HG03159 (cell line): Measurements from ENCODE around the gene LAMB1.
"Not testable (repeated sequence)": the region's sequence is repeated elsewhere in the genome, so short reads cannot be mapped to it uniquely, and the experiment has no call there.

Experiments
- ATAC-seq: cut with Tn5 transposase; IDR thresholded peaks from one replicate; pipeline ENCODE4 v1.9.1; 2021; ENCODE audit warnings: mild to moderate bottlenecking, moderate library complexity; ENCODE audit not compliant: unreplicated experiment

LAMB1 gene

DNA sequence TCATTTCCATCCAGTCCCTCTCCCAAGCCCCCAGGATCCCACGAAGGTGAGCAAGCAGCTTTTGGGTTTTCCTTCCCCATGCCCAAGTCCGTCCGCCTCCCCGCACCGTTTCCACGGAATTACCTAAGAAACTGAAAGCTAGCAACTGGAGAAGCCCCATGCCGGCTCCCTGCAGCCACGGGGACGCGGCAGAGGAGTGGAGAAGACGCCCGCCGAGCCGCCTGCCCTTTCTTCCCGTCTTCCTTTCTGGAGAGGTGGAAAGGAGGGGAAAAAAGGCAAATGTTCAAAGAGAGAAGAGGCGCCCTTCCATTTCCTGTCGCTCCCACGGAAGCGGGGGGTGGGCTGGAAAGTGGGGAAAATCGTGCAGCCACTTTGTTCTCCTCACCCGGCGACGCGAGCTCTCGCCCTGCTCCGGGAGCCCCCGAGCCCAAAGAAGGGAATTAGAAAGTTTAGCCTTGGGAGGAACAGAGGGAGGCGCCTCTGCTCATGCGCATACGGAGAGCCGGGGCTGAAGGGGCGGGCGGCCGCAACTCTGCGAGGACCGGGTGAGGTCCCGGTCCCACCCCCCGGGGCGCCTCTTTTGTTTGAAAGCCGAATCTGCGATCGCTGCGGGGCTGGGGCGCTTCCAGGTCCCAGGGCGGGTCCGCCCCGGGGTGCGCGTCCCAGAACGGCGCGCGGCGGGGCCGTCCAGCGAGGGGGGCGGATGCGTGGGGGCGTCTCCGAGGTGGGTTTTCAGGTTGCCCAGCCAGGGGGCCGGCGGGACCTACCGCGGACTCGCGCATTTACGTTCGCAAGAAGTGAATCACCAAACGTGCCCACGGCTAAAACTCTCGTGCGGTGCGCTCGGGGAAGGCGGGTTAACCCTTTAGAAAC lies at the start of gene LAMB1:
LAMB1 (minus strand) TSS at position 436 of the 873 bp plus-strand sequence; CDS start at position 160, 276 bp downstream.
- ATAC-seq = no peak

DNA sequence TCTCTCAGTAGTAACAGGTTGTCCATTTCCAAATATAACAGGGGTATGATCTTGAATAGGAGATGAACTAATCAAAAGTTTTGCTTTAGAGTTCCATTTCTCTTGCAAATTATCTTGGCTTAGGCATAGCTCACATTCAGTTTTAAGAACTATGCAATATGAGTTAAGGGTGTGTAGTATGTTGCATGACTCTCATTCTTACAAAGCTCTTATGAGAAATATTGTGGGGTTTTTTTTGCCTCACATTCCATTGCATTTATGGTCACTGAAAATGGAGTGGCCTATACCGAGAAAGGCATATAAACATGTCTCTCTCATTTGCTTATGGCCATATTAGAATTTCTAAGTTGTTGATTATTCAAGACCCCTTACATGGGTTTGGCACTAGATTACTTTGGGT lies 48.5 kb upstream of the LAMB1 start:
- no peak for ATAC-seq

DNA sequence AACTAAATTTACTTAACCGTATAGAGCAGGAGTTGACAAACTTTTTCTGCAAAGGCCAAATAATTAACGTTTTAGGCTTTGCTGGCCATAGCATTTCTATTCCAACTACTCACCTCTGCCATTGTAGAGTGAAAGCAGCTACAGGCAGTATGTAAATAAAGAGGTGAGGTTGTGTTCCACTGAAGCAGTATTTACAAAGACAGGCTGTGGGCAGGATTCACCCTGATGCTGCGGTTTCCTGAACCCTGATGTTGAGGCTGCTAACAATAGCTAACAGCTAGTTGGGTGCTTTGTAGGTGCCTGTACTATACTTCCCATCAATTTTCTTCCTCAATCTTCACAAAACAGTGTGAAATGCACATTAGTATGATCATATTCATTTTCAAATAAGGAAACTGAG lies 47.0 kb upstream of the LAMB1 start:
- peak; percentile 66 for ATAC-seq

DNA sequence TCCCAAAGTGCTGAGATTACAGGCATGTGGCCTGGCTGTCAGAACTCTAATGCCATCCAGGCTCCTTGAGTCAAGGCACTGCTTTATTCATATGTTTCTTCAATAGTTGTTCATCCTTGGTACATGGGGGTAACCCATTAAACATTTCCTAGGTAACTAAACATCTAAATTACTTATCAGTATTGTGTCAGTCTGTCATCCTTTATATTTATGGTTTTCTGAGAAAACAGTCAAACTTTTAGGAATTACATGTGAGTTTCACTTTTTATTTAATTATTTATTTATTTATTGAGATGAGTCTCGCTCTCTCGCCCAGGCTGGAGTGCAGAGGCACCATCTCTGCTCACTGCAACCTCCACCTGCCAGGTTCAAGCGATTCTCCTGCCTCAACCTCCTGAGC lies 45.5 kb upstream of the LAMB1 start:
- no peak for ATAC-seq

DNA sequence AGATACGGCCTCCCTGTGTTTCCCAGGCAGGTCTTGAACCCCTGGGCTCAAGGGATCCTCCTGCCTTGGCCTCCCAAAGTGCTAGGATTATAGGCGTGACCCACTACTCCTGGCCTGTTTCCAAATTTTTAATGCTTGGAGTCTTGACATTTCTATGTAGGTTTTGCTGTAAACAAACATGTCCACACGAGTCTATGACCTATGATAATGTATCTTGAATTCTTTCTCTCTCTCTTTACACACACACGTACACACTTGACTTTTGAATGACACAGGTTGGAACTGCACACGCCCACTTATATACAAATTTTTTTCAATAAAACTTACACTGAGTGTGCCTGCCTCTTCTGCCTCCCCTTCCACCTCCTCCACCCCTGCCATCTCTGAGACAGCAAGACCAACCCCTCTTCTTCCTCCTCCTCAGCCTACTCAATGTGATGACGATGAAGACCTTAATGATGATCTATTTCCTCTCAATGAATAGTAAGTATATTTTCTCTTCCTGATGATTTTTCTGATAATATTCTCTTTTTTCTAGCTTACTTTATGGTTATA lies 44.1 kb upstream of the LAMB1 start:
- ATAC-seq = no peak

DNA sequence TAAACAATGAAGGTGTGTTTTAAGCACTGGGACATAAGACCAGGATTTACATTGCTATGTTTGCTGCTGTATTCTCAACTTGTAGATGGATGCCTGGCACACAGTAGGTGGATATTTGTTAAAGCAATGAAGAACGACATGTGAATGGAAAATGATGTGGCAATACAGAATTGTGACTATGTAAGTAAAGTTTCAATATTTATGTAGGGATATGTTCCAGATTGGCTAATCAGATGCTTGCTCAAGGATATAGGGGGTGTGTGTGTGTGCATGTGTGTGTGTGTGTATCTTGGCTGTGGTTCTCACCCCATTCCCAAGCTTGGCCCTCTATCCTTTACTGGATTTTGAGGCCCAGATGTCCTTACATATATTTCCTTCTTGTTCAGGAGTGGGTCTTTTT lies 42.7 kb upstream of the LAMB1 start:
- no peak for ATAC-seq

DNA sequence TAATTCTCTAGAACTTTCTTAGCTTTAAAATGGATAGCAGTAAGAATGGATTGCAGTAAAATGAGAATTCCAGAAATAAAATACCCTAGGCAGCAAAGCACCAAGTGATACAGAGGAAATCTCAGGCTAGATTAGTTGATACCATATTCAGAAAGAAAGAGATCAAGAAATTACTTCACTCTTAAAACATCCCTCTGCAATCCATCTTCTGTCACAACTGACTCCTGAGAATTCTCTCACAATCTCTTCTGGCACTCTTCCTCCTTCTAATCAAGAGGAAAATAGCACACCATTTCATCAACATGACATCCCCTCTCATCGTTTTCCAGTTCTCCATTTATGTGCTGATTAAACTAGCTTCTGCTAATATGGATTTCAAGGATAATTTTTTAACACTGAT lies 42.2 kb upstream of the LAMB1 start:
- ATAC-seq = no peak

DNA sequence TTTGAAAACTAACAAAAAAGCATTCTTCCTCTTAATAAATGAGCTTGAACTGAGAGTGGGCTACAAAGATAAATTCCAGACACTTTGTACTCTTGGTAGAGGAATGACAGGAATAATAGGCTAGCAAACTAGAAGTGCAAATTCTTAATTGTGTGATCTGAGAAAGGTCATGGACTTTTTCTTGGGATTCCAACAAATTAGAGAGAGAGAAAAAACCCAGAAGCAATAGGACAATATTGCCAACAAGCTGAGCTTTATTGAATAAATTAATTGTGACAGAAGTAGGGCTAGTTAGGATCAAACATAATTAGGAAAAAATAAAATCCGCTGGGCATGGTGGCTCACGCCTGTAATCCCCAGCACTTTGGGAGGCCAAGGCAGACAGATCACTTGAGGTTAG lies 41.4 kb upstream of the LAMB1 start:
- no peak for ATAC-seq

DNA sequence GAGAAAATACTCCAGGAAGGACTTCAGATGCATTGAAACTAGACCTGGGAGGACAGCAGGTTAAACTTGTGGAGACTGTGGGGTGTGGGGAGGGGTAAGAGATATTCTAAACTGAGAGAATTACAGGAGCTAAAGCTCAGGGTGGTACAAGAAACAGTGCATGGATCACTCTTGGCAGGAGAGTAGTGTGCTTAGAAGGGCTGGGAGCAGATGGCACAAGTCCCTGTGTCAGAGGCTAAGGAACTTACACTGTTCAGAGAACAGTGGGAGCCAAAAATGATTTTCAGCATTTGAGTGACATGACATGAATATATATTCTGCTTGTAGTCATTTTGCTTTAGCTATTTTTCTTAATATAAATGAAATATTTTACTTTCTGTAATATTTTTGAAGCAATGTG lies 36.0 kb upstream of the LAMB1 start:
- no peak for ATAC-seq

DNA sequence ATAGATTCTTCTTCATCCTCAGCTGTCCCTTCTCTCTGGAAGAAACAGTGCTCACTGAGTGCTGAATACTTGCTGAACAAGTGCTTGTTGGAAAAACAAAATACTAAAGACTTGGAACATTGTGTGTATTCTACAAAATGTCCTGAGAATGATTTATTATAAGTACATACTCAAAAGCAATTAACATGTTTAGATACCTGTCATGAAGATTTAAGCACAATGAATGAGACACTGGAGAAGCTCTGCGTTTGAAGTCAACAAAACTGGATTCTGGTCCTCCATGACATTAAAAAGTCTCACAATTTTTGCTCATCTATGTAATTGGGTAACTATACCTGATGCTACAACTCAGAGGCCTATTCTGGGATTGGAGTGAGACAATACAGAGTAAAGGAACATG lies 34.8 kb upstream of the LAMB1 start:
- no peak for ATAC-seq

DNA sequence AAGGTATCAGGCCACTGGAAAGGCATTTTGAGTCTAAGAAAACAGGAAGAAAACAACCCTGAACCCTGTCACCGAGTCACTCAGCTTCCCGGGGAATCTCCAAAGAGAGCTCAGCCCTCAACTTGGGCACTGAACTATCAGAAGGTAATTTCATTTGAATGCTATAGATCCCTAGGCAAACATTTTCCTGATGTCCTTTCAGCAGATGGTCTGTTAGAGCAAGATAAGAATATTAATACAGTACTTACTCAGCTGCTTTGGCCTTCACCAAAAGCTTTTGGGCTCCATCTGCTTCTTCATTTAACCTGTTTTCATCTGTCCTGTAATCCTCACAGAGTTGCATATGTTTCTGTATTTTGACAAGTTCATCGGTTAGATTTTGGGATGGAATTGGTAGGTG lies 34.2 kb upstream of the LAMB1 start:
- ATAC-seq = no peak

DNA sequence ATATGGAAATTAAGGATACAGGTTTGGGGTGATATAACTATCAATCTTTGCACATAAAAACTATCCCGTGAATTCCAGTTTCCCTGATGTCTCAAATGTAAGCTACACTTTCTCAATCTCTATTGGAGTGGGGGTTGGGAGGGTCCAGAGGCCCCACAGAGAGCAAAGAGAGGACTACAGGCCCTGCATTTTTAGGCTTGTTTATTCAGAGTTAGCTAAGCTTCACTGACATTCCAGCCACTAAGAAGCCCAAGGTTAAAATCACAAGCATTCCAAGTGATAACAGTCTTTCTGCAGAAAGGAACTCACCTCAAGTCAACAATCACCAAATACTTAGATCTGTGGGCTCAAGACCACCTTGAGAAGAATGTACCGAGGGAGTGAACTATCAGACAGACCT lies 31.6 kb upstream of the LAMB1 start:
- ATAC-seq = no peak

DNA sequence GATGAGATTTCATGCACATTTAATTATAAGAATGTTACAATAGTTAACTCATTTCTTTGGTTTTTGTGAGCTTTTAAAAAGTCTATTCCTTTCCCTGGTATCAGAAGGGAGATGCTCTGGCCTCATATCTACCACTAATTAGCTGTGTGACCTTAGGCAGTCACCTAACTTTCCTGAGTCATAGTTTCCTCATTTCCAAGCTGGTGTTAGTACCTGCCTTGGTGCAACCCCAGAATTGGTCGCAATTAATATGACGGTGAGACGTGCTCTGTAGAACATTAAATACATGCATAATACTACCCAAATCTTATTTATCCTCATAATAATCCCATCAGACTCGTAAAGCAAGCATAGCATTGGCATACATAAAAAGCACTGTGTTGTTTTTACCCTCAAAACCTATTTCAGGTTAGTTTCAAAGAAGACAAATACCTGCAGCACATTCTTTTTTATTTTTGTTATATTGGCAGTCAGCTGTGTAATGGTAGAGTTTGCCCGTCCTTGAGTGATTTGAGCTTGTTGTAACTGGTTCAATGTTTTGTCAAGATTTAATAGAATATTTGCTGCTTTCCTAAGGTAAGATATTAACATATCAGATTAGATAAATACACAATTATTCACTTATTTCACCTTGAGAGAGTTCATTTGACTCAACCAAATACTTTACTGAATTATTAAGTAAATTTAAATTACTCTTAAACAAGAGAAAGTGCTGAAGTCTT lies 31.0 kb upstream of the LAMB1 start:
- ATAC-seq = no peak

DNA sequence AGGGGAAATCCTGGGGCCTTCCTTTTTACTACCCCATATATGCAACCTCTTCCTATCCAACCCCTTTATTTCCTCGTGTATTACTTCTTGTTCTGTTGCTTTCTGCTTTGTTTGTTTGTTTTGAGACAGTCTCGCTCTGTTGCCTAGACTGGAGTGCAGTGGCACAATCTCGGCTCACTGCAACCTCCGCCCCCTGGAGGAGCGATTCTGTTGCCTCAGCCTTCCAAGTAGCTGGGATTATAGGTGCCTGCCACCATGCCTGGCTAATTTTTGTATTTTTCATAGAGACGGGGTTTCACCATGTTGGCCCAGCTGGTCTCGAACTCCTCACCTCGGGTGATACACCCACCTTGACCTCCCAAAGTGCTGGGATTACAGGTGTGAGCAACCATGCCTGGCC lies 30.3 kb upstream of the LAMB1 start:
- not testable (repeated sequence) for ATAC-seq

DNA sequence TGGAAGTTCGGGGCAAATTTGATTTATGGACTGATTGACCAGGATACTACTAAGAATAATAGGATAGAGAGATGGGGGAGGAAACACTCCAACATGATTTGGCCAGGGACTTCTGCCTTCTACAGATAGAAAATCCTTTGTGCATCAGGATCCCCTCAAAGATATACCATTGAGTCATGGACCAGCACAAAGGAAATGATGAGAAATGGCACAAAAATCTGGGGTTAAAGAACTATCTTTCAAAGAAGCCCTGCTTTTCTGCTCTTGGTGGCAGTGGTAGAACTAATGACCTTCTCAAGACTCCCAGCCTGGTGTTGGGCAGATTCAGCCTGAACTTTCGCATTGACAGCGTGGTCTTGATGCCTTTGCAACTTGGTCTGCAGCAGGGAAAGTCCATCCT lies 27.6 kb upstream of the LAMB1 start:
- no peak for ATAC-seq

DNA sequence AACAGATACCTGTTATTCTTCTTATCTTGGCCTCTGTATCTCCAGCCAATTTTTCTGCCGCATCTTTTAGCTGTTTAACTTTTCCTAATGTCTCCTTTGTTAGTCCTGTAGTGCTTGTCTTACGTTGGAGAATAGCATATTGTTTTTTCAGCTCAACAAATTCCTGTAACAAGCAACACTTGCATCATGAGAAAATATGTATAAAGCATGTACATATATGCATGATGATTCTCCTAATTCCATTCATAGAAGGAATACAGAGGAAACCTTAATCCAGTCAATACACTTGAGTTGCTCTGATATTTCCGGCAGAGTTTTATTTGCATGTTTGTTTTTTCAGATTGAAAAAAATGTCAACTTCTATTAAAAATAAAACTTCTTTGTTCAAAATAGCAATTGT lies 26.1 kb upstream of the LAMB1 start:
- ATAC-seq = no peak

DNA sequence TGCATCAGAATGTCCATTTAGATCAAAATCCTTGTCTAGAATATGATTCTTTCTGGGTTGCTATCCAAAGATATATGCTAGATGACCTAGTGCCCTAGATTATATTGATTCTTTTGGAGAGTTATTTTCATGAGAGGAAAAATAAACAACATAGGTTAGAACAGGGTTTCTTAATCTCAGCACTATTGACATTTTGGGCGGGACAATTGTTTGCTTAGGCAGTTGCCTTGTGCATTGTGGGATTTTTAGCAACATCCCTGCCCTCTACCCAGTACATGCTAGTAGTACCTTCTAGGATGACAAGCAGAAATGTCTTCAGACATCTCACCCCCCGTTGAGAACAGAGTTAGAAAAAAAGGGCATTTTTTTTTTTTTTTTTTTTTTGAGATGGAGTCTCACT lies 25.1 kb upstream of the LAMB1 start:
- no peak for ATAC-seq

DNA sequence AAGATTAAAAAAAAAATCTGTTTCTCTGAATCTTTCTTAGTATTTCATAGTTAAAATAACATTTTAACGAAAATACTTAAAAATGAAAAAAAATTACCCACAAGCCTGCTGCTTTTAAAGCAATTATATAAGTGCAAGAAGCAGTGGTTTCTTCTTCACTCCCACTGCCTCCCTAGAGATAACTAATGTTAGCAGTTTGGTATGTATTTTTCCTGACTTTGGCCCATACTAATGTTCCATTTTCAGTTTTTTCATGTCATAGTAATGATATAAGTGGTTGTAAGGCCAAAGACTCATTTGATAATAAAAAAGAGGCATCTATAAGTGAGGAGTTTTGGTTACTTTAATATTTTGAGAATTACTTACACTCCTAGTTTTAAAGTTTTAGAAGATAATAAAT lies 24.3 kb upstream of the LAMB1 start:
- no peak for ATAC-seq

DNA sequence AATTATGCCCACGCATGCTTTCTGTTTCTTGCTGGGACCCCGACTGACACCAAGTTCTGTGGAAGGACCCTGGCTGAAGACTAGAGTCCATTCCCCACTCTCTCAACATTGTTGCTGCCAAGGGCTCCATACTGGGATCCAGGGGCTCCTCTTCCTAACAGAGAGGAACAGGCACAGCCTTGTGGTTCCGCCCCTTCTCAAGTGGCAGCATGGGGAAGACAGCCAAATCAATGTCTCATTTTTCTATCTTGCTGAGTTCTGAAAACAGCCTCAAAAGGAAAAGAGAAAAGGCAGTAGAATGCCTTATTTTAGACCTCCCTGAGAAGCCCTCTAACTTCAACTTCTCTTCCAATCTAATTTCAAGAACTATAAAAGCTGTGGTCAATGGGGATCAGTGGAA lies 23.7 kb upstream of the LAMB1 start:
- ATAC-seq = no peak

DNA sequence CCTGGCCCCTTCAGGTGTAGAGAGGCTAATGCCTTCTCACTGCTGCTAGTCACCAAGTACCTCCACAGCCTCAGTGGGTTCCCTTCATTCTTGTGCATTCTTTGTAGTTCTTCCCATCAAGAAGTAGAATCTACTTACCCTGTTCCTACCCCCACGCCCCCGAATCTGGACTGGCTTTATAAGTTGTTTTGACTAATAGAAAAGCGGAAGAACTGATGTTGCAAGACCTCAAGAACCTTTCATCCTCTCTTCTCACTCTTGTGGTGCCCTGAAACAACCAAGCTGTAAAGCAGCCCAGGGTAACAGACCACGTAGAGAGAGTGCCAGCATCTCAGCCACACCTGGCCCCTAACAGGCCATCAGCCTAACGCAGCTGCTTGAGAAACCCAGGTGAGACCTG lies 23.2 kb upstream of the LAMB1 start:
- ATAC-seq = no peak

DNA sequence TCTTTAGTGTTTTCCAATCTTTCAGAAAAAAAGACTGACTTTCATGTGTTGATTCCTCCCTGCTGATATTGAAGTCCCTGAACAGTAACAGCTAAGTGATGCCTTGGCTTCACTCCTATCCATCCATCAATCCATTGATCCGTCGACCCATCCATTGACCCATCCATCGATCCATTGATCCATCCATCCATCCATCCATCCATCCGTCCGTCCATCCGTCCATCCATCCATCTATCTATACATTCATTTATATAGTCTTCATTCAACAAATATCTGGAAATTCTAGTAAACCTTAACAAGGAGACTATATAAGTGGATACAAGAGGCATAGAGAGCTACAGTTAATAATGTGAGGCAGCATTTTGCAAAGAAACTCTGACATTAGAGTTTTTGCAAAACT lies 21.6 kb upstream of the LAMB1 start:
- ATAC-seq = no peak

DNA sequence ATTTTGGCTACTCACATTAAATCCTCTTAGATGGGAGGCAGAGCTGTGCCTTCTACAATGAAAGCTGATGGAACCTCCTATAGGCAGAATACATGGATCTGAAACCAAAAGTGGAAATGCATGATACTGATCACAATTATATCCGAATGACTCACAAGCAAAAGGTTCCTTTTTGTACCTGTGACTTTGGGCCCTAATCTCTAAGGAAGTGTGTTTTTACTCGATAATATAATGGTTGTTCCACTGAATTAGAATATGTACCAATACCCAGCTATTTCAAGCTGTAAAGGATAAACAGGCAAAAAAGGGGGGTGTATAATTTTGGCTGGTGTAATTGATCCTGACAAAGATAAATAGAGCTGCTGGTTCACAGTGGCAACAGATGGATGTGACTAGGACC lies 17.6 kb upstream of the LAMB1 start:
- no peak for ATAC-seq
